ENCODE data around the gene RPL18A. TPM values are rescaled to one million over a fixed set of nuclear protein-coding genes. Genes with fewer than 3 reads are reported as not detected.
A peak's percentile ranks its signal among the peaks of the same experiment; 100 is the strongest.
"Not testable (repeated sequence)": the region's sequence is repeated elsewhere in the genome, so short reads cannot be mapped to it uniquely, and the experiment has no call there.

RPL18A gene
- total RNA-seq, 3 donors from 2014 or later = 4,001 to 4,060 (median 4,048) TPM

GRCh38 chr19:17868669-17869068 lies 9.0 kb downstream of the RPL18A start:
- no peak for ATAC-seq

GRCh38 chr19:17869114-17869608 lies 9.5 kb downstream of the RPL18A start:
- no peaks in the 10 kb centered on the region for H3K27me3 Mint-ChIP-seq (ENCODE audit: low read depth)
- DNase-seq = no peak
- ATAC-seq = no peak
- H3K9me3 Mint-ChIP-seq = no peaks in the 10 kb centered on the region
- peaks cover 13% of the 10 kb centered on the region for H3K4me1 Mint-ChIP-seq (ENCODE audit: low read depth)
- H3K4me3 Mint-ChIP-seq = no peak overlapping the region
- peaks cover 6% of the 10 kb centered on the region for H3K36me3 Mint-ChIP-seq (ENCODE audit: insufficient read depth)

More at GRCh38 chr19:17868669-17869068, 9.0 kb downstream of the RPL18A start:
- H3K4me1 Mint-ChIP-seq (ENCODE audit: low read depth) = peaks cover 11% of the 10 kb centered on the region
- no peaks in the 10 kb centered on the region for H3K27me3 Mint-ChIP-seq (ENCODE audit: low read depth)
- peaks cover 10% of the 10 kb centered on the region for H3K36me3 Mint-ChIP-seq (ENCODE audit: insufficient read depth)
- no peaks in the 10 kb centered on the region for H3K9me3 Mint-ChIP-seq
- no peak for DNase-seq
- H3K4me3 Mint-ChIP-seq = no peak overlapping the region

- no peak for ATAC-seq
- Mint-ChIP-seq H3K9me3 (no peaks in the 10 kb centered on the region), H3K4me1 (ENCODE audit: low read depth) (peaks cover 10% of the 10 kb centered on the region), H3K36me3 (ENCODE audit: insufficient read depth) (no peaks in the 10 kb centered on the region), H3K4me3 (peak overlapping the region; percentile 84), H3K27me3 (ENCODE audit: low read depth) (no peaks in the 10 kb centered on the region)
- DNase-seq = no peak
Measured at GRCh38 chr19:17871032-17871877, 11.5 kb downstream of the RPL18A start.

GRCh38 chr19:17871878-17872250 lies 12.2 kb downstream of the RPL18A start, which contains the start of gene SLC5A5:
SLC5A5 (plus strand) TSS chr19:17871945; CDS start chr19:17872320, 375 bp downstream.
- H3K4me1 Mint-ChIP-seq (ENCODE audit: low read depth) = peaks cover 10% of the 10 kb centered on the region
- H3K9me3 Mint-ChIP-seq = no peaks in the 10 kb centered on the region
- no peaks in the 10 kb centered on the region for H3K36me3 Mint-ChIP-seq (ENCODE audit: insufficient read depth)
- no peaks in the 10 kb centered on the region for H3K27me3 Mint-ChIP-seq (ENCODE audit: low read depth)
- H3K4me3 Mint-ChIP-seq = peak within 1 kb of the TSS; percentile 84
- DNase-seq (no peak), ATAC-seq (peak; percentile 5 to 8)

- H3K9me3 Mint-ChIP-seq = no peaks in the 10 kb centered on the region
Measured at GRCh38 chr19:17872251-17873001, 12.7 kb downstream of the RPL18A start.

GRCh38 chr19:17873786-17874757 lies 14.4 kb downstream of the RPL18A start:
- peak; percentile 61 for DNase-seq
- peak overlapping the region; percentile 70 for H3K4me3 Mint-ChIP-seq
- no peaks in the 10 kb centered on the region for H3K27me3 Mint-ChIP-seq (ENCODE audit: low read depth)
- no peaks in the 10 kb centered on the region for H3K9me3 Mint-ChIP-seq
- H3K36me3 Mint-ChIP-seq (ENCODE audit: insufficient read depth) = no peaks in the 10 kb centered on the region
- H3K4me1 Mint-ChIP-seq (ENCODE audit: low read depth) = peaks cover 10% of the 10 kb centered on the region
- ATAC-seq = peak; percentile 77 to 81

More at GRCh38 chr19:17872251-17873001, 12.7 kb downstream of the RPL18A start:
- Mint-ChIP-seq H3K4me3 (peak overlapping the region; percentile 84), H3K27me3 (ENCODE audit: low read depth) (no peaks in the 10 kb centered on the region), H3K4me1 (ENCODE audit: low read depth) (peaks cover 10% of the 10 kb centered on the region), H3K36me3 (ENCODE audit: insufficient read depth) (no peaks in the 10 kb centered on the region)
- ATAC-seq (peak; percentile 11 to 23), DNase-seq (no peak)

GRCh38 chr19:17874758-17875135 lies 15.0 kb downstream of the RPL18A start:
- H3K4me3 Mint-ChIP-seq = peak overlapping the region; percentile 49

GRCh38 chr19:17877696-17878095 lies 18.0 kb downstream of the RPL18A start:
- peaks cover 9% of the 10 kb centered on the region for H3K4me1 Mint-ChIP-seq (ENCODE audit: low read depth)
- no peak overlapping the region for H3K4me3 Mint-ChIP-seq
- H3K36me3 Mint-ChIP-seq (ENCODE audit: insufficient read depth) = no peaks in the 10 kb centered on the region
- H3K27me3 Mint-ChIP-seq (ENCODE audit: low read depth) = no peaks in the 10 kb centered on the region
- DNase-seq = no peak
- no peaks in the 10 kb centered on the region for H3K9me3 Mint-ChIP-seq
- no peak for ATAC-seq

More at GRCh38 chr19:17874758-17875135, 15.0 kb downstream of the RPL18A start:
- no peak for ATAC-seq
- peaks cover 10% of the 10 kb centered on the region for H3K4me1 Mint-ChIP-seq (ENCODE audit: low read depth)
- H3K27me3 Mint-ChIP-seq (ENCODE audit: low read depth) = no peaks in the 10 kb centered on the region
- H3K9me3 Mint-ChIP-seq = no peaks in the 10 kb centered on the region
- no peaks in the 10 kb centered on the region for H3K36me3 Mint-ChIP-seq (ENCODE audit: insufficient read depth)
- no peak for DNase-seq

GRCh38 chr19:17879466-17879865 lies 19.8 kb downstream of the RPL18A start:
- Mint-ChIP-seq H3K4me1 (ENCODE audit: low read depth) (peaks cover 2% of the 10 kb centered on the region), H3K27me3 (ENCODE audit: low read depth) (no peaks in the 10 kb centered on the region), H3K9me3 (no peaks in the 10 kb centered on the region), H3K4me3 (no peak overlapping the region), H3K36me3 (ENCODE audit: insufficient read depth) (no peaks in the 10 kb centered on the region)
- DNase-seq (no peak), ATAC-seq (no peak)

GRCh38 chr19:17881701-17882100 lies 22.0 kb downstream of the RPL18A start:
- no peak overlapping the region for H3K4me3 Mint-ChIP-seq
- no peak for ATAC-seq
- no peaks in the 10 kb centered on the region for H3K9me3 Mint-ChIP-seq
- H3K36me3 Mint-ChIP-seq (ENCODE audit: insufficient read depth) = no peaks in the 10 kb centered on the region
- DNase-seq = no peak
- no peaks in the 10 kb centered on the region for H3K4me1 Mint-ChIP-seq (ENCODE audit: low read depth)
- no peaks in the 10 kb centered on the region for H3K27me3 Mint-ChIP-seq (ENCODE audit: low read depth)

GRCh38 chr19:17883627-17884410 lies 24.1 kb downstream of the RPL18A start:
- H3K9me3 Mint-ChIP-seq = no peaks in the 10 kb centered on the region

GRCh38 chr19:17886515-17886914 lies 26.8 kb downstream of the RPL18A start:
- H3K36me3 Mint-ChIP-seq (ENCODE audit: insufficient read depth) = no peaks in the 10 kb centered on the region
- no peaks in the 10 kb centered on the region for H3K4me1 Mint-ChIP-seq (ENCODE audit: low read depth)
- H3K9me3 Mint-ChIP-seq = no peaks in the 10 kb centered on the region
- H3K4me3 Mint-ChIP-seq = no peak overlapping the region
- ATAC-seq (no peak), DNase-seq (no peak)
- H3K27me3 Mint-ChIP-seq (ENCODE audit: low read depth) = no peaks in the 10 kb centered on the region

More at GRCh38 chr19:17883627-17884410, 24.1 kb downstream of the RPL18A start:
- Mint-ChIP-seq H3K36me3 (ENCODE audit: insufficient read depth) (no peaks in the 10 kb centered on the region), H3K4me1 (ENCODE audit: low read depth) (no peaks in the 10 kb centered on the region), H3K4me3 (no peak overlapping the region), H3K27me3 (ENCODE audit: low read depth) (no peaks in the 10 kb centered on the region)
- no peak for DNase-seq
- no peak for ATAC-seq

GRCh38 chr19:17887221-17887620 lies 27.5 kb downstream of the RPL18A start:
- ATAC-seq, H3K9me3 Mint-ChIP-seq: not testable (repeated sequence)

More at GRCh38 chr19:17887221-17887620, 27.5 kb downstream of the RPL18A start:
- H3K4me1 Mint-ChIP-seq (ENCODE audit: low read depth); H3K4me3 Mint-ChIP-seq; H3K27me3 Mint-ChIP-seq (ENCODE audit: low read depth); H3K36me3 Mint-ChIP-seq (ENCODE audit: insufficient read depth); DNase-seq: not testable (repeated sequence)

Data from activated T-cell treated with anti-CD3 and anti-CD28 coated beads, Interleukin-2, amount 50 U/mL, for 4 hours (primary cell).